SK-N-SH treated with all-trans-retinoic acid at 6 μM for 48 hours (cell line): ENCODE results near the gene KIAA1328.

ENCODE experiments used
- ATAC-seq: fragments of 200-7000 bp; cut with Tn5 transposase; 3 replicates; pipeline ENCODE4 v1.9.1; 2020; ENCODE audit warnings: mild to moderate bottlenecking, moderate library complexity
- ARNTL ChIP-seq: fragments of 450-650 bp; formaldehyde crosslinking; IDR thresholded peaks from 2 replicates; pipeline ENCODE4 v1.5.0; 2020; ENCODE audit warnings: low read depth, mild to moderate bottlenecking, moderate library complexity, borderline replicate concordance
- CREB5 ChIP-seq: fragments of 250-450 bp; sonication (Bioruptor Pico); IDR thresholded peaks from 2 replicates; pipeline ENCODE4 v1.5.1; 2020; ENCODE audit warnings: low read depth, mild to moderate bottlenecking, moderate library complexity
- CSDC2 ChIP-seq: fragments of 250-450 bp; sonication (Bioruptor Pico); IDR thresholded peaks from 2 replicates; pipeline ENCODE4 v1.5.0; 2020; ENCODE audit warnings: mild to moderate bottlenecking, moderate library complexity
- CSRNP3 ChIP-seq: fragments of 250-450 bp; sonication (Bioruptor Pico); IDR thresholded peaks from 2 replicates; pipeline ENCODE4 v1.5.1; 2021; ENCODE audit warnings: mild to moderate bottlenecking, moderate library complexity
- ESRRG ChIP-seq: fragments of 250-450 bp; sonication (Bioruptor Pico); IDR thresholded peaks from 2 replicates; pipeline ENCODE4 v1.6.1; 2021; ENCODE audit warnings: mild to moderate bottlenecking
- ISL1 ChIP-seq: fragments of 250-450 bp; sonication (Bioruptor Pico); IDR thresholded peaks from 2 replicates; pipeline ENCODE4 v2.1.2; 2022; ENCODE audit warnings: mild to moderate bottlenecking, moderate library complexity
- OSR1 ChIP-seq: fragments of 250-450 bp; sonication (Bioruptor Pico); IDR thresholded peaks from 2 replicates; pipeline ENCODE4 v1.8.0; 2022; ENCODE audit warnings: moderate library complexity, mild to moderate bottlenecking, inconsistent platforms
- PATZ1 ChIP-seq: fragments of 250-450 bp; sonication (Bioruptor Pico); IDR thresholded peaks from 2 replicates; pipeline ENCODE4 v1.8.0; 2020; ENCODE audit warnings: mild to moderate bottlenecking, moderate library complexity, borderline replicate concordance
- POU6F1 ChIP-seq: fragments of 250-450 bp; sonication (Bioruptor Pico); IDR thresholded peaks from 2 replicates; pipeline ENCODE4 v1.8.0; 2021; ENCODE audit warnings: low read depth, mild to moderate bottlenecking, moderate library complexity, borderline replicate concordance
- PPARA ChIP-seq: fragments of 250-450 bp; sonication (Bioruptor Pico); IDR thresholded peaks from 2 replicates; pipeline ENCODE4 v1.5.0; 2020; ENCODE audit warnings: mild to moderate bottlenecking, borderline replicate concordance
- RARB ChIP-seq: fragments of 250-450 bp; sonication (Bioruptor Pico); IDR thresholded peaks from 2 replicates; pipeline ENCODE4 v1.8.0; 2021; ENCODE audit warnings: mild to moderate bottlenecking, moderate library complexity
- TOX ChIP-seq: fragments of 250-450 bp; sonication (Bioruptor Pico); IDR thresholded peaks from 2 replicates; pipeline ENCODE4 v1.8.0; 2021; ENCODE audit warnings: mild to moderate bottlenecking, moderate library complexity, borderline replicate concordance
- TSHZ2 ChIP-seq: fragments of 250-450 bp; sonication (Bioruptor Pico); IDR thresholded peaks from 2 replicates; pipeline ENCODE4 v1.5.0; 2020; ENCODE audit warnings: mild to moderate bottlenecking, moderate library complexity
- ZC3H10 ChIP-seq: fragments of 250-450 bp; sonication (Bioruptor Pico); IDR thresholded peaks from 2 replicates; pipeline ENCODE4 v1.5.1; 2021; ENCODE audit warnings: mild to moderate bottlenecking, moderate library complexity
- ZFP3 ChIP-seq: fragments of 250-450 bp; sonication (Bioruptor Pico); IDR thresholded peaks from 2 replicates; pipeline ENCODE4 v1.5.0; 2020; ENCODE audit warnings: mild to moderate bottlenecking, moderate library complexity
- ZFP30 ChIP-seq: fragments of 450-650 bp; formaldehyde crosslinking; IDR thresholded peaks from 2 replicates; pipeline ENCODE4 v1.5.0; 2022; ENCODE audit warnings: mild to moderate bottlenecking, moderate library complexity
- ZNF70 ChIP-seq: fragments of 450-650 bp; formaldehyde crosslinking; IDR thresholded peaks from 2 replicates; pipeline ENCODE4 v1.5.0; 2020; ENCODE audit warnings: mild to moderate bottlenecking, moderate library complexity
- ZNF8 ChIP-seq: fragments of 450-650 bp; formaldehyde crosslinking; IDR thresholded peaks from 2 replicates; pipeline ENCODE4 v1.5.0; 2020; ENCODE audit warnings: mild to moderate bottlenecking, moderate library complexity

The KIAA1328 gene

GRCh38 chr18:37135177-37135576 is 306.2 kb downstream of the KIAA1328 start (continued):
- no peak for TF ChIP-seq TSHZ2 (CRISPR knock-in tag)
- TF ChIP-seq ZFP30 (CRISPR knock-in tag), result no peak
- no peak for TF ChIP-seq POU6F1 (CRISPR knock-in tag)
- TF ChIP-seq PPARA (CRISPR knock-in tag), result no peak
- no peak for TF ChIP-seq TOX (CRISPR knock-in tag)
- TF ChIP-seq ZNF8, result no peak
- TF ChIP-seq ZNF70 (CRISPR knock-in tag), result no peak
- no peak for TF ChIP-seq ZFP3 (CRISPR knock-in tag)
- TF ChIP-seq RARB (CRISPR knock-in tag), result no peak

GRCh38 chr18:37138456-37138855 is 309.5 kb downstream of the KIAA1328 start:
- TF ChIP-seq OSR1 (no peak), ZNF8 (no peak), RARB (CRISPR knock-in tag) (no peak), CSRNP3 (CRISPR knock-in tag) (no peak), ZC3H10 (CRISPR knock-in tag) (no peak), ESRRG (no peak), PATZ1 (CRISPR knock-in tag) (no peak), ZFP30 (CRISPR knock-in tag) (no peak), ARNTL (CRISPR knock-in tag) (no peak), TOX (CRISPR knock-in tag) (no peak), POU6F1 (CRISPR knock-in tag) (no peak), TSHZ2 (CRISPR knock-in tag) (no peak), CREB5 (CRISPR knock-in tag) (no peak), ZNF70 (CRISPR knock-in tag) (no peak), ISL1 (CRISPR knock-in tag) (no peak), PPARA (CRISPR knock-in tag) (no peak), CSDC2 (CRISPR knock-in tag) (no peak)
- no peak for ATAC-seq
